Endothelial cell (in vitro differentiated cells): Measurements from ENCODE around the gene SRPX. TPM values are rescaled to one million over a fixed set of nuclear protein-coding genes. Genes with fewer than 3 reads are reported as not detected.

ENCODE experiments used
- DNase-seq: peaks from one replicate; pipeline ENCODE4 v3.0.0; 2021; ENCODE audit warnings: low spot score
- H3K27ac Mint-ChIP-seq: one replicate; pipeline ENCODE4 v1.8.0; 2021; ENCODE audit warnings: mixed read lengths, inconsistent platforms; ENCODE audit not compliant: unreplicated experiment
- H3K27me3 Mint-ChIP-seq: one replicate; pipeline ENCODE4 v1.8.0; 2021; ENCODE audit warnings: mild to moderate bottlenecking, moderate library complexity, mixed read lengths, inconsistent platforms; ENCODE audit not compliant: unreplicated experiment
- H3K36me3 Mint-ChIP-seq: one replicate; pipeline ENCODE4 v1.8.0; 2021; ENCODE audit warnings: mild to moderate bottlenecking, low read depth, mixed read lengths, inconsistent platforms; ENCODE audit not compliant: unreplicated experiment
- H3K4me1 Mint-ChIP-seq: one replicate; pipeline ENCODE4 v1.8.0; 2021; ENCODE audit warnings: mild to moderate bottlenecking, mixed read lengths, inconsistent platforms; ENCODE audit not compliant: unreplicated experiment
- H3K4me3 Mint-ChIP-seq: one replicate; pipeline ENCODE4 v1.8.0; 2021; ENCODE audit warnings: mild to moderate bottlenecking, mixed read lengths, inconsistent platforms; ENCODE audit not compliant: unreplicated experiment
- H3K9me3 Mint-ChIP-seq: one replicate; pipeline ENCODE4 v1.8.0; 2021; ENCODE audit warnings: mixed read lengths, inconsistent platforms; ENCODE audit not compliant: unreplicated experiment
- total RNA-seq: library from RNA; stranded (reverse); fragmentation: NEBNext Ultra II Directional; extraction: Animal tissue kit (Norgen Biotek cat#: 25700); gene quantifications from one replicate; pipeline ENCODE4 v1.2.1, GENCODE V29; 2021; ENCODE audit not compliant: unreplicated experiment
- TF ChIP-seq, protein P1 (sequence below): fragments of 200-600 bp; sonication (generic); IDR thresholded peaks from one replicate; pipeline ENCODE4 v1.5.0; 2021; ENCODE audit warnings: antibody characterized with exemption; ENCODE audit not compliant: unreplicated experiment

SRPX gene
- total RNA-seq, 1 donor from 2014 or later, result 23.8 TPM

DNA sequence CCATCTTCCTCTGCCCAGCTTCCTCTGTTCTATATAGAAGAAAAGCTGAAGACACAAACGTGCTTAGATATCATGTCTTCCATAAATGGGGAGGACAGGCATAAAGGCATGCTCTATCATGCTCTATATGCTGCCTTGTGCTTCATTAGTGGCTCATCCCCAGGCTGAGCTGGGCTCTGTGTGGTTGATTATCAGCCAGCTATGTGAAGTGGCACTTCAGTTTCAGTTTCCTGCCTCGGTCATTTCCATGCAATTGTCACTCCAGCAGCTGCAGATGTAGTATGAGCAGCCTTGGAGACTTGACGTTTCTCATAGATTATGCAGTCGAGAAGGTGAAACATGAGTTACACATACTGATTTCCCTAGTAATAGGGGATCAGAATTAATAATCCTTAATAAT lies 108.1 kb downstream of the SRPX start:
- Mint-ChIP-seq H3K9me3 (no peaks in the 10 kb centered on the region), H3K27ac (no peak overlapping the region), H3K36me3 (no peaks in the 10 kb centered on the region), H3K4me3 (no peak overlapping the region), H3K4me1 (no peaks in the 10 kb centered on the region), H3K27me3 (peaks cover 2% of the 10 kb centered on the region)
- TF ChIP-seq, protein P1, sequence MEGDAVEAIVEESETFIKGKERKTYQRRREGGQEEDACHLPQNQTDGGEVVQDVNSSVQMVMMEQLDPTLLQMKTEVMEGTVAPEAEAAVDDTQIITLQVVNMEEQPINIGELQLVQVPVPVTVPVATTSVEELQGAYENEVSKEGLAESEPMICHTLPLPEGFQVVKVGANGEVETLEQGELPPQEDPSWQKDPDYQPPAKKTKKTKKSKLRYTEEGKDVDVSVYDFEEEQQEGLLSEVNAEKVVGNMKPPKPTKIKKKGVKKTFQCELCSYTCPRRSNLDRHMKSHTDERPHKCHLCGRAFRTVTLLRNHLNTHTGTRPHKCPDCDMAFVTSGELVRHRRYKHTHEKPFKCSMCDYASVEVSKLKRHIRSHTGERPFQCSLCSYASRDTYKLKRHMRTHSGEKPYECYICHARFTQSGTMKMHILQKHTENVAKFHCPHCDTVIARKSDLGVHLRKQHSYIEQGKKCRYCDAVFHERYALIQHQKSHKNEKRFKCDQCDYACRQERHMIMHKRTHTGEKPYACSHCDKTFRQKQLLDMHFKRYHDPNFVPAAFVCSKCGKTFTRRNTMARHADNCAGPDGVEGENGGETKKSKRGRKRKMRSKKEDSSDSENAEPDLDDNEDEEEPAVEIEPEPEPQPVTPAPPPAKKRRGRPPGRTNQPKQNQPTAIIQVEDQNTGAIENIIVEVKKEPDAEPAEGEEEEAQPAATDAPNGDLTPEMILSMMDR, result no peak
- no peak for DNase-seq

GRCh38 chrX:38111196-38111595 lies 109.5 kb downstream of the SRPX start:
- no peak overlapping the region for H3K27ac Mint-ChIP-seq
- TF ChIP-seq, protein P1, result no peak
- no peak for DNase-seq
- peaks cover 2% of the 10 kb centered on the region for H3K27me3 Mint-ChIP-seq
- no peak overlapping the region for H3K4me3 Mint-ChIP-seq
- H3K36me3 Mint-ChIP-seq, result no peaks in the 10 kb centered on the region
- H3K9me3 Mint-ChIP-seq, result no peaks in the 10 kb centered on the region
- H3K4me1 Mint-ChIP-seq, result no peaks in the 10 kb centered on the region

DNA sequence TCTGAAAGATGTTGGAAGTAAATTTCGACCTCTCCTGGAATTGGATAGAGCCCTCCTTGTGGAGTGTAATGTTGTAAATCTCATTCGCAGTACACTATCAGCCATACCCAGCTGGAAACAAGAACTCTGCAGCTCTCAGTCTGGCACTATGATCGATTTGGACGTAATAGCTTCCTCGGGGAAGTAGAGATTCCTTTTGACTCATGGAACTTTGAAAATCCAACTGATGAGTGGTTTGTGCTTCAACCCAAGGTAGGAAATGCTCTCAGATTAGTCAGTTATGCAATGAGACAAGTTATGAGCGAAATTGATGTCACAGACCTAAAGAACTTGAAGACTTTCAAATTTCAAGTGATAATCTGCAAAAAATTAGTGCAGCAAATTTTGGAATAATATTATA lies 110.4 kb downstream of the SRPX start:
- no peak for DNase-seq
- peaks cover 2% of the 10 kb centered on the region for H3K27me3 Mint-ChIP-seq
- no peaks in the 10 kb centered on the region for H3K4me1 Mint-ChIP-seq
- H3K4me3 Mint-ChIP-seq, result no peak overlapping the region
- no peaks in the 10 kb centered on the region for H3K36me3 Mint-ChIP-seq
- H3K9me3 Mint-ChIP-seq, result no peaks in the 10 kb centered on the region
- TF ChIP-seq, protein P1, result no peak
- no peak overlapping the region for H3K27ac Mint-ChIP-seq

- Mint-ChIP-seq H3K9me3 (no peaks in the 10 kb centered on the region), H3K27me3 (peaks cover 2% of the 10 kb centered on the region), H3K36me3 (no peaks in the 10 kb centered on the region), H3K4me1 (no peaks in the 10 kb centered on the region), H3K27ac (no peak overlapping the region), H3K4me3 (no peak overlapping the region)
- TF ChIP-seq, protein P1, result no peak
- DNase-seq, result no peak
Observed at GRCh38 chrX:38109042-38109898, 111.4 kb downstream of the SRPX start.

DNA sequence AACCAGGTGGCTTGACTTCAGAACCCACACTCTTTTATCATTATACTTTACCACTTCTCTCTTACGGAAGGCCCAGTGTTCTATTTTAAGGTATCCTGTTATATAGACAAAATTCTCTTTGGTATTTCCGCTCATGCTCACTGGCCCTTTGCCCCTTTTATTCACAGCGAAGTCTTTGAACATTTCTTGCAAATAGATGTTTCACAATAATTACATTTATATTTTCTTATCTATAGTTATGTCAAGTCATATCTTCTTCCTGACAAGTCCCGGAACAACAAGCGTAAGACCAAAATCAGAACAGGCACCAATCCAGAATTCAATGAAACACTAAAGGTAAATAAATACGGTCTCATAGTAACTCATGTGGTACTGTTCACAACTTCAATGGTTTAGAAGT lies 112.3 kb downstream of the SRPX start:
- Mint-ChIP-seq H3K9me3 (no peaks in the 10 kb centered on the region), H3K27me3 (no peaks in the 10 kb centered on the region), H3K27ac (no peak overlapping the region), H3K36me3 (no peaks in the 10 kb centered on the region), H3K4me1 (no peaks in the 10 kb centered on the region), H3K4me3 (no peak overlapping the region)
- DNase-seq, result no peak
- TF ChIP-seq, protein P1, result no peak
